HL-60 (cell line): ENCODE results near the gene ENDOU.

Experiments used
- DNase-seq, 2 experiments: peaks; one replicate each; pipeline ENCODE4 v3.0.0-alpha.2; 2010 to 2020; ENCODE audit warnings: low read depth in 1 of 2, low spot score in 1 of 2
- H3K27ac ChIP-seq: fragments of 250-450 bp; sonication (Bioruptor Pico); replicated peaks from 2 replicates; pipeline ENCODE4 v1.5.1; 2020; ENCODE audit warnings: mild to moderate bottlenecking, moderate library complexity
- H3K27me3 ChIP-seq: fragments of 250-450 bp; sonication (Bioruptor Pico); 2 replicates; pipeline ENCODE4 v1.5.1; 2021; ENCODE audit warnings: mild to moderate bottlenecking, moderate library complexity; ENCODE audit not compliant: insufficient read depth, poor library complexity, severe bottlenecking
- H3K4me3 ChIP-seq: replicated peaks from 2 replicates; pipeline ENCODE4 v1.5.1; 2011; ENCODE audit warnings: mild to moderate bottlenecking, control low read depth, low read length; ENCODE audit not compliant: insufficient read depth
- GABPA ChIP-seq: IDR thresholded peaks from 2 replicates; pipeline ENCODE4 v1.6.1; 2012; ENCODE audit warnings: low read depth
- POLR2AphosphoS5 ChIP-seq: IDR thresholded peaks from 2 replicates; pipeline ENCODE4 v1.6.1; 2012; ENCODE audit warnings: low read depth
- SPI1 ChIP-seq: IDR thresholded peaks from 2 replicates; pipeline ENCODE4 v1.6.1; 2012; ENCODE audit warnings: low read depth, mild to moderate bottlenecking, borderline replicate concordance
- TF ChIP-seq, protein P1 (sequence below): IDR thresholded peaks from one replicate; pipeline ENCODE4 v1.5.1; 2011; ENCODE audit warnings: low read length, control low read depth, inconsistent platforms; ENCODE audit not compliant: insufficient read depth
- TF ChIP-seq, protein P2 (sequence below): IDR thresholded peaks from 2 replicates; pipeline ENCODE4 v1.6.1; 2012; ENCODE audit warnings: low read depth; ENCODE audit not compliant: insufficient replicate concordance

Gene ENDOU

DNA sequence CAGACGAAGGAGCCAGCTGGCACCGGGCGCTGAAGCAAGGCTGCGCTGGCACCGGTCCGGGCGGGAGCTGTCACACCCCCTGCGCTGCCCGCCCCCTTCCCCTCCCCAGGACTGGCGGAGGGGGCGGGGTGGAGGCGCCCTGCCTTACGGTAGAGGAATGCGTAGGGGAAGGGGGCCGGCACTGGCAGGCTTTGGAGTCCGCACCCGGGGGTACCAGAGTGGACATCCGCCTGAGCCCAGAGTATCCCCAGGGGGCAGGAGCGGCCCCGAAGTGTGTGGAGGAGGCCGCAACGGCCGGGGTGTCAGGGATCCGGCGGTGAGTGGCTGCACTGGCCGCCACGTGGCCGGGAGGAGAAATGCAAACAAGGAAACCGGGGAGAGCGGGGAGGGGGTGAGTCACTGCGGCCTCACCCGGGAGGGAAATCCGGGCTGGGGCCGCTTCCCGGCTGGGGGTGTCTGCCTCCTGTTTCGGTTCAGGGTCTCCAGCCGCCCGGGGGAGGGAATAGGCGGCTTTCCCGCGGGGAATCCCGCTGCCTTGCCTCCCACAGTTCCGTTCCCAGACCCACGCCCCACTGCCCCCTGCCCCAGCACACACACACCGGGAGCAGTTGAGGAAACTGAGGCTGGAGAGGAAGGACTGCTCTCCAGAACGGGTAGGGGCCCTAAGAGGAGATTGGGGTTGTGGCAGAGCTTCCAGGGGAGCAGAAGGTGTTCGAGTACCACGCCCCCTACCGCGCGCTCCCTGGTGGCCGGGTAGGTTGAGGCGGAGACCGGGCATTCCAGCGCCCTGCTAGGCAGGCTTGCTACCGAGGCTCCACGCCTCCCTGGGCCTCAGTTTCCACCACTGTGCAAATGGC lies 33.8 kb upstream of the ENDOU start, which contains the start of gene RAPGEF3:
Gene RAPGEF3, minus strand, starts transcription at position 47 of the 857 bp plus-strand sequence. CDS start 324 bp downstream, outside the sequence.
- peak; percentile 61 to 79 for DNase-seq
- Histone ChIP-seq H3K4me3 (peak within 1 kb of the TSS; percentile 68), H3K27me3 (no peaks in the 10 kb centered on the region), H3K27ac (peak within 1 kb of the TSS; percentile 37)
- TF ChIP-seq, protein P1, sequence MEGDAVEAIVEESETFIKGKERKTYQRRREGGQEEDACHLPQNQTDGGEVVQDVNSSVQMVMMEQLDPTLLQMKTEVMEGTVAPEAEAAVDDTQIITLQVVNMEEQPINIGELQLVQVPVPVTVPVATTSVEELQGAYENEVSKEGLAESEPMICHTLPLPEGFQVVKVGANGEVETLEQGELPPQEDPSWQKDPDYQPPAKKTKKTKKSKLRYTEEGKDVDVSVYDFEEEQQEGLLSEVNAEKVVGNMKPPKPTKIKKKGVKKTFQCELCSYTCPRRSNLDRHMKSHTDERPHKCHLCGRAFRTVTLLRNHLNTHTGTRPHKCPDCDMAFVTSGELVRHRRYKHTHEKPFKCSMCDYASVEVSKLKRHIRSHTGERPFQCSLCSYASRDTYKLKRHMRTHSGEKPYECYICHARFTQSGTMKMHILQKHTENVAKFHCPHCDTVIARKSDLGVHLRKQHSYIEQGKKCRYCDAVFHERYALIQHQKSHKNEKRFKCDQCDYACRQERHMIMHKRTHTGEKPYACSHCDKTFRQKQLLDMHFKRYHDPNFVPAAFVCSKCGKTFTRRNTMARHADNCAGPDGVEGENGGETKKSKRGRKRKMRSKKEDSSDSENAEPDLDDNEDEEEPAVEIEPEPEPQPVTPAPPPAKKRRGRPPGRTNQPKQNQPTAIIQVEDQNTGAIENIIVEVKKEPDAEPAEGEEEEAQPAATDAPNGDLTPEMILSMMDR = peak; percentile 8
- TF ChIP-seq POLR2AphosphoS5 = no peak

DNA sequence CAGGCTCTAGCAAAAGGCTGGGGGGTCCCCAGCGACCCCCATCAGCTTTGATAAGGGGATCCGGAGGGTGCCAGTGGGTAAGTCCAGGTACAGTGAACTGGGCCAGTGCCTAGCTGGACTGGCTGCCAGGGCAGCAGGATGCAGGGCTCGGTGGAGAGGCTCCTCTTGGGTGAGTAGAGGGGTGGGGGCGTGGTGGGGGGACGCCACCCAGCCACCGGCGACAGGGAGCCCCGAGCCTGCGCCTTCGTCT lies 33.2 kb upstream of the ENDOU start:
- H3K27ac ChIP-seq = no peak overlapping the region
- TF ChIP-seq GABPA (no peak), SPI1 (no peak), POLR2AphosphoS5 (no peak)
- TF ChIP-seq, protein P2, sequence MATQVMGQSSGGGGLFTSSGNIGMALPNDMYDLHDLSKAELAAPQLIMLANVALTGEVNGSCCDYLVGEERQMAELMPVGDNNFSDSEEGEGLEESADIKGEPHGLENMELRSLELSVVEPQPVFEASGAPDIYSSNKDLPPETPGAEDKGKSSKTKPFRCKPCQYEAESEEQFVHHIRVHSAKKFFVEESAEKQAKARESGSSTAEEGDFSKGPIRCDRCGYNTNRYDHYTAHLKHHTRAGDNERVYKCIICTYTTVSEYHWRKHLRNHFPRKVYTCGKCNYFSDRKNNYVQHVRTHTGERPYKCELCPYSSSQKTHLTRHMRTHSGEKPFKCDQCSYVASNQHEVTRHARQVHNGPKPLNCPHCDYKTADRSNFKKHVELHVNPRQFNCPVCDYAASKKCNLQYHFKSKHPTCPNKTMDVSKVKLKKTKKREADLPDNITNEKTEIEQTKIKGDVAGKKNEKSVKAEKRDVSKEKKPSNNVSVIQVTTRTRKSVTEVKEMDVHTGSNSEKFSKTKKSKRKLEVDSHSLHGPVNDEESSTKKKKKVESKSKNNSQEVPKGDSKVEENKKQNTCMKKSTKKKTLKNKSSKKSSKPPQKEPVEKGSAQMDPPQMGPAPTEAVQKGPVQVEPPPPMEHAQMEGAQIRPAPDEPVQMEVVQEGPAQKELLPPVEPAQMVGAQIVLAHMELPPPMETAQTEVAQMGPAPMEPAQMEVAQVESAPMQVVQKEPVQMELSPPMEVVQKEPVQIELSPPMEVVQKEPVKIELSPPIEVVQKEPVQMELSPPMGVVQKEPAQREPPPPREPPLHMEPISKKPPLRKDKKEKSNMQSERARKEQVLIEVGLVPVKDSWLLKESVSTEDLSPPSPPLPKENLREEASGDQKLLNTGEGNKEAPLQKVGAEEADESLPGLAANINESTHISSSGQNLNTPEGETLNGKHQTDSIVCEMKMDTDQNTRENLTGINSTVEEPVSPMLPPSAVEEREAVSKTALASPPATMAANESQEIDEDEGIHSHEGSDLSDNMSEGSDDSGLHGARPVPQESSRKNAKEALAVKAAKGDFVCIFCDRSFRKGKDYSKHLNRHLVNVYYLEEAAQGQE = no peak
- TF ChIP-seq, protein P1 = no peak
- no peaks in the 10 kb centered on the region for H3K27me3 ChIP-seq
- peak overlapping the region; percentile 68 for H3K4me3 ChIP-seq
- no peak for DNase-seq

DNA sequence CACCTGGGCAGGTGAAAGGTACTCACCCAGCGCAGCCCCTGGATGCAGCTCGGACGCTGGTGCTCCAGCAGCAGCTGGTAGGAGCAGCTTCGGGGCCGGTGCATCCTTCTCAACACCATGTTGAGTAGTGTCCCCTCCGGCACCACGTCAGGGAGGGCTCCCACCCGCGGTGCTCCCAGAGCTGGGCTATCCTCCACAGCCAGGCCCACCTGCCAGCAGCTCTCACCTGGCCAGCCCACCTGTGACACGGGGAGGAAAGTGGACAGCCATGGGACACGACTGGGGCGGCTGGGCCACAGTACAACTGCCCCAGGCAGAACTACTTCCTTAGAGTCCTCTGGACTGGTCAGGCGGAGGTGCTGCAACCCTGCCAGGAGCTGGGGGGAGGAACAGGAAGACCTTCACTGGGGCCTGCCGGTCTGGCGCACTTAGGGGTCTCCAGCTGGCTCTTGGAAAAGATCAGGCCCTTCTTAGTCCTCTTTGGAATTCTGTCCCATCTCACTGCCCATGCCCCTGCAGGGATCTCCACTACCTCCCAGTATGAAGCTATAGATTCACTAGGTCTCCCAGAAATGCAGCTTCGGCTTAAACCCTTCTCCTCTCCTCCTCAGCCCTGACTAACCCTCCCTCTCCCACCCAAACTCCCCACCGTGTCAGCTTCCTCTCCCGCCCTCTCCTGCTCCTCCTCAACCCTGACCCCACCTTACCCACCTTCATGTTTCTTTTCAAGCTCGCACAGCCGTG lies 32.7 kb upstream of the ENDOU start:
- H3K4me3 ChIP-seq = no peak overlapping the region
- H3K27me3 ChIP-seq = no peaks in the 10 kb centered on the region
- TF ChIP-seq SPI1 = no peak
- TF ChIP-seq, protein P2 = no peak
- TF ChIP-seq, protein P1 = no peak
- no peak for TF ChIP-seq POLR2AphosphoS5
- TF ChIP-seq GABPA = no peak
- DNase-seq = no peak
- H3K27ac ChIP-seq = no peak overlapping the region
